ENCODE data around the gene WFDC5. TPM values are rescaled to one million over a fixed set of nuclear protein-coding genes. Genes with fewer than 3 reads are reported as not detected.
A peak's percentile ranks its signal among the peaks of the same experiment; 100 is the strongest.

WFDC5 gene
- total RNA-seq, 4 donors from 2014 or later = not detected

- peak overlapping the region in 1 of 4 donors; percentile 26 for H3K4me3 ChIP-seq
- H3K36me3 ChIP-seq = no peaks in the 10 kb centered on the region
- no peak for TF ChIP-seq POLR2AphosphoS5 (IDR thresholded peaks at IDR 0.05)
- WGBS, 2 donors (ENCODE audit: low coverage in 1 of 2) = 43% methylated on average over 23 of the region's 91 CpGs; no CpG with 5 or more reads in 1 of the 2 donors
- H3K27ac ChIP-seq = no peak overlapping the region
- in situ Hi-C loops (cut with MboI; ENCODE audit: low pct_ligation_motif_present in 1 of 4, low pct_unique_long_range_greater_than_20kb in 1 of 4, low sequenced_read_pairs in 3 of 4) = loop anchor here in 1 of 4 donors (10.0 kb wide), 1 partner anchor 93 kb away; no protein-coding TSS in a partner anchor
- intact Hi-C loops (cut with DNase I; ENCODE audit: low total_unique reads) = no loop called here
- no peak for DNase-seq
- peaks cover 53% of the 10 kb centered on the region for H3K27me3 ChIP-seq
- no peaks in the 10 kb centered on the region for H3K9me3 ChIP-seq
- H3K4me1 ChIP-seq = peaks cover 0 to 15% (median 10%) of the 10 kb centered on the region in 4 donors
Observed at GRCh38 chr20:45098103-45098773, 16.7 kb downstream of the WFDC5 start.

- H3K36me3 ChIP-seq = no peaks in the 10 kb centered on the region
- no peak overlapping the region for H3K27ac ChIP-seq
- 64% methylated on average over 54 of the region's 56 CpGs; no CpG with 5 or more reads in 1 of the 2 donors for WGBS, 2 donors (ENCODE audit: low coverage in 1 of 2)
- TF ChIP-seq CTCF (IDR thresholded peaks at IDR 0.05) = peak in 3 of 5 experiments; percentile 20 to 36 (median 26)
- TF ChIP-seq POLR2AphosphoS5 (IDR thresholded peaks at IDR 0.05) = no peak
- H3K4me3 ChIP-seq = peak overlapping the region in 1 of 4 donors; percentile 26
- no peaks in the 10 kb centered on the region for H3K9me3 ChIP-seq
- intact Hi-C loops (cut with DNase I; ENCODE audit: low total_unique reads) = no loop called here
- in situ Hi-C loops (cut with MboI; ENCODE audit: low pct_ligation_motif_present in 1 of 4, low pct_unique_long_range_greater_than_20kb in 1 of 4, low sequenced_read_pairs in 3 of 4) = loop anchor here in 1 of 4 donors (10.0 kb wide), 1 partner anchor 93 kb away; no protein-coding TSS in a partner anchor
- peaks cover 0 to 15% (median 10%) of the 10 kb centered on the region in 4 donors for H3K4me1 ChIP-seq
- DNase-seq = peak; percentile 26
- H3K27me3 ChIP-seq = peaks cover 53% of the 10 kb centered on the region
Observed at GRCh38 chr20:45097485-45098102, 17.4 kb downstream of the WFDC5 start.

- no peak for DNase-seq
- in situ Hi-C loops (cut with MboI; ENCODE audit: low pct_ligation_motif_present in 1 of 4, low pct_unique_long_range_greater_than_20kb in 1 of 4, low sequenced_read_pairs in 3 of 4) = loop anchor here in 1 of 4 donors (10.0 kb wide), 1 partner anchor 92 kb away; no protein-coding TSS in a partner anchor
- intact Hi-C loops (cut with DNase I; ENCODE audit: low total_unique reads) = no loop called here
- H3K9me3 ChIP-seq = no peaks in the 10 kb centered on the region
- 86 to 88% methylated on average over 6 to 9 of the region's 9 CpGs for WGBS, 2 donors (ENCODE audit: low coverage in 1 of 2)
- peaks cover 0 to 15% (median 10%) of the 10 kb centered on the region in 4 donors for H3K4me1 ChIP-seq
- TF ChIP-seq CTCF (IDR thresholded peaks at IDR 0.05) (no peak), EP300 (IDR thresholded peaks at IDR 0.05; ENCODE audit: low read depth) (no peak), POLR2AphosphoS5 (IDR thresholded peaks at IDR 0.05) (no peak), POLR2A (IDR thresholded peaks at IDR 0.05) (no peak)
- H3K27ac ChIP-seq = no peak overlapping the region
- peaks cover 53% of the 10 kb centered on the region for H3K27me3 ChIP-seq
- no peaks in the 10 kb centered on the region for H3K36me3 ChIP-seq
- no peak overlapping the region for H3K4me3 ChIP-seq
Observed at GRCh38 chr20:45096781-45097180, 18.2 kb downstream of the WFDC5 start.

- H3K36me3 ChIP-seq = no peaks in the 10 kb centered on the region
- intact Hi-C loops (cut with DNase I; ENCODE audit: low total_unique reads) = no loop called here
- no peak overlapping the region for H3K27ac ChIP-seq
- WGBS, 2 donors (ENCODE audit: low coverage in 1 of 2) = 13% methylated on average over 7 of the region's 7 CpGs; no CpG with 5 or more reads in 1 of the 2 donors
- H3K4me3 ChIP-seq = no peak overlapping the region
- peak; percentile 58 for DNase-seq
- no peak for TF ChIP-seq POLR2A (IDR thresholded peaks at IDR 0.05)
- TF ChIP-seq CTCF (IDR thresholded peaks at IDR 0.05) = peak; percentile 57 to 80 (median 75)
- no peaks in the 10 kb centered on the region for H3K9me3 ChIP-seq
- H3K4me1 ChIP-seq = peaks cover 0 to 14% (median 8%) of the 10 kb centered on the region in 4 donors
- in situ Hi-C loops (cut with MboI; ENCODE audit: low pct_ligation_motif_present in 1 of 4, low pct_unique_long_range_greater_than_20kb in 1 of 4, low sequenced_read_pairs in 3 of 4) = loop anchor here in 1 of 4 donors (10.0 kb wide), 1 partner anchor 91 kb away; no protein-coding TSS in a partner anchor
- H3K27me3 ChIP-seq = peaks cover 44% of the 10 kb centered on the region
Observed at GRCh38 chr20:45095805-45096238, 19.2 kb downstream of the WFDC5 start.
